IPS DF 19.7 (cell line): ENCODE data around the gene MDM2.
"Not testable (repeated sequence)": the region's sequence is repeated elsewhere in the genome, so short reads cannot be mapped to it uniquely, and the experiment has no call there.

Source experiments
- DNase-seq: peaks from one replicate; pipeline ENCODE4 v3.0.0-alpha.2; 2013; ENCODE audit warnings: low read depth, low spot score

MDM2 gene

GRCh38 chr12:68825569-68826217 lies 17.7 kb downstream of the MDM2 start:
- DNase-seq, result no peak

- no peak for DNase-seq
These were observed 20.1 kb downstream of the MDM2 start for GRCh38 chr12:68827895-68828671.

DNA sequence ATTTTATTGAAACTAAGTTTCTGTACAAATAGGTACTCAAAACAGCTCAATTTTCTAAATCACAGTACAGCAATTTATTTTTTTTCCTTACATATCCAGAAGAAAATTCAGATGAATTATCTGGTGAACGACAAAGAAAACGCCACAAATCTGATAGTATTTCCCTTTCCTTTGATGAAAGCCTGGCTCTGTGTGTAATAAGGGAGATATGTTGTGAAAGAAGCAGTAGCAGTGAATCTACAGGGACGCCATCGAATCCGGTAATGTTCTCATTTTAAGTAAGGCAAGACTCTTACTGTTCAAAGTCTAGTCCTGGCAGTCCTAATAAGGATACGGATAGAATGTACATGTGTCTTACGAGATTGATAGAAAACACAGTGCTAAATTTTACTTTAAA lies 20.7 kb downstream of the MDM2 start:
- DNase-seq, result no peak

- DNase-seq, result no peak
These were observed 23.3 kb downstream of the MDM2 start for GRCh38 chr12:68831272-68831671.

- DNase-seq, result no peak
These were observed 23.9 kb downstream of the MDM2 start for GRCh38 chr12:68831751-68832503.

DNA sequence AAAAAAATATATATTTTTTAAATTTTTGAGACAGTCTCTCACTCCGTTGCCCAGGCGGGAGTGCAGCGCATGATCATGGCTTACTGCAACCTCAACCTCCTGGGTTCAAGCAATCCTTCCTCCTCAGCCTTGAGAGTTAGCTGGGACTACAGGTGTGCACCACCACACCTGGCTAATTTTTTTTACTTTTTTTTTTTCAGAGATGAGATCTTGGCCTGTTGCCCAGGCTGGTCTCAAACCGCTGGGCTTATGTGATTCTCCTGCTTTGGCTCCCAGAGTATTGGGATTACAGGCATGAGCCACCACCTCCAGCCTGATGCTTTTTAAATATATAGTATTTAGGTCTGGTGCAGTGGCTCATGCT lies 24.5 kb downstream of the MDM2 start:
- DNase-seq, result no peak

DNA sequence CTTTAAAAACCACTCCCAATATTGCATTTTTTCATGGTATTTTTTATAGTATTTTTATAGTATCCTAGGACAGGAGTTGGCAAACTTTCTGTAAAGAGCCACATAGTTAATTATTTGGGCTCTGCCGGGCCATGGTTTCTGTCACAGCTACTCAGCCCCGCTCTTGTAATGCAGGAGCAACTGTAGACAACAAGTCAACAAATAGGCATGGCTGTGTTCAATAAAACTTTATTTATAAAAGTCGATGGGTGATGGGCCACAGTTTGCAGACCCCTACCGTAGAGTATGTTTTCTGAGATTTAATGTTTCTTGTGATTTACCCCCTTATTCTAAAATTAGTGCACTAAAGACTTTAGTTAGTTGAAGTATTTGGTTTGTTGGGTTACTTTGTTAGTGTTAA lies 25.5 kb downstream of the MDM2 start:
- no peak for DNase-seq

GRCh38 chr12:68835333-68835908 lies 27.4 kb downstream of the MDM2 start:
- no peak for DNase-seq

- no peak for DNase-seq
These were observed 29.2 kb downstream of the MDM2 start for GRCh38 chr12:68837215-68837614.

DNA sequence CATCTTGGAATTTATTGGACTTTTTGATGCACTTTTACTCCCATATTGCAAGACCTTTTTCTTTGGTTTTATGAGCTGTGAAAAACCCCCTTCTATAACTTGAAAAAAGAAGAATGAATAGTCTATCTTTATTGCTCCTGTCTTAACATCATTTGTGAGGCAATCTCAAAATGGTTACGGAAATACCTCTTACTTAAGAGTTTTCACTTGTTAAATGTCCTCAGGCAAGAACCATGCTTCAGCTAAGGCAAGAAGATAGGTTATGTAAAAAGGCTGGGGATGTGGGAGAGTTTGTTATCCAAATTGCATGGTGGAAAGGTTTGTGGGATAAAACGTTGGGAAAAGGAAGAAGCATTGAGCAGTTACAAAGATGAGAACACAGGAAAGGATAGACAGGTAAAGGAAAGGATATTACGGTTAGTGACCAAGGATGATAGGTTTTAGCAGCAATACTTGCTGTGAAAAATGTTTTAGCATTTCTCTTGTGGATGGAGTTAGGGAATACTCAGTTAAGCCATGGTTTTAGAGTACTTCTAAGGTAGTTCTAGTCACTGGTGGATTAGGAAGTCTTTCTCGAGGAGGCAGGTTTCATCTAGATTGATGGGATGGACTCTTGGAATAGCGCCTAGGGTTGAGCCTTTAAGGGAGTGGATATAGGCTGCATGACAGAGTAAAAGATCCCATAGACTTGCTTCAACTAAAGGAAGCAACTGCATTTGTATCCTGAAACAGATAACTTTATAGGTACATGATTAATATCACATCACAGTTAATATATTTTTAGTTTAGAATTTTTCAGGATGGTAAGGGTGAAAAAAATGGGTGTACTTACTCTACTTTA lies 30.3 kb downstream of the MDM2 start:
- no peak for DNase-seq

DNA sequence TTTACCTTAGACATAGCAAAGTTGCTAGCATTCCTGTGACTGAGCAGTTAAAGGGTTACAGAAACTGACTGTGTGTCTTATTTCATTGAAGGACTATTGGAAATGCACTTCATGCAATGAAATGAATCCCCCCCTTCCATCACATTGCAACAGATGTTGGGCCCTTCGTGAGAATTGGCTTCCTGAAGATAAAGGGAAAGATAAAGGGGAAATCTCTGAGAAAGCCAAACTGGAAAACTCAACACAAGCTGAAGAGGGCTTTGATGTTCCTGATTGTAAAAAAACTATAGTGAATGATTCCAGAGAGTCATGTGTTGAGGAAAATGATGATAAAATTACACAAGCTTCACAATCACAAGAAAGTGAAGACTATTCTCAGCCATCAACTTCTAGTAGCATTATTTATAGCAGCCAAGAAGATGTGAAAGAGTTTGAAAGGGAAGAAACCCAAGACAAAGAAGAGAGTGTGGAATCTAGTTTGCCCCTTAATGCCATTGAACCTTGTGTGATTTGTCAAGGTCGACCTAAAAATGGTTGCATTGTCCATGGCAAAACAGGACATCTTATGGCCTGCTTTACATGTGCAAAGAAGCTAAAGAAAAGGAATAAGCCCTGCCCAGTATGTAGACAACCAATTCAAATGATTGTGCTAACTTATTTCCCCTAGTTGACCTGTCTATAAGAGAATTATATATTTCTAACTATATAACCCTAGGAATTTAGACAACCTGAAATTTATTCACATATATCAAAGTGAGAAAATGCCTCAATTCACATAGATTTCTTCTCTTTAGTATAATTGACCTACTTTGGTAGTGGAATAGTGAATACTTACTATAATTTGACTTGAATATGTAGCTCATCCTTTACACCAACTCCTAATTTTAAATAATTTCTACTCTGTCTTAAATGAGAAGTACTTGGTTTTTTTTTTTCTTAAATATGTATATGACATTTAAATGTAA lies 31.5 kb downstream of the MDM2 start:
- no peak for DNase-seq

- DNase-seq, result not testable (repeated sequence)
These were observed 33.2 kb downstream of the MDM2 start for GRCh38 chr12:68841175-68841574.

- no peak for DNase-seq
These were observed 33.7 kb downstream of the MDM2 start for GRCh38 chr12:68841717-68842116.

- DNase-seq, result no peak
These were observed 34.1 kb downstream of the MDM2 start for GRCh38 chr12:68842123-68842522.

DNA sequence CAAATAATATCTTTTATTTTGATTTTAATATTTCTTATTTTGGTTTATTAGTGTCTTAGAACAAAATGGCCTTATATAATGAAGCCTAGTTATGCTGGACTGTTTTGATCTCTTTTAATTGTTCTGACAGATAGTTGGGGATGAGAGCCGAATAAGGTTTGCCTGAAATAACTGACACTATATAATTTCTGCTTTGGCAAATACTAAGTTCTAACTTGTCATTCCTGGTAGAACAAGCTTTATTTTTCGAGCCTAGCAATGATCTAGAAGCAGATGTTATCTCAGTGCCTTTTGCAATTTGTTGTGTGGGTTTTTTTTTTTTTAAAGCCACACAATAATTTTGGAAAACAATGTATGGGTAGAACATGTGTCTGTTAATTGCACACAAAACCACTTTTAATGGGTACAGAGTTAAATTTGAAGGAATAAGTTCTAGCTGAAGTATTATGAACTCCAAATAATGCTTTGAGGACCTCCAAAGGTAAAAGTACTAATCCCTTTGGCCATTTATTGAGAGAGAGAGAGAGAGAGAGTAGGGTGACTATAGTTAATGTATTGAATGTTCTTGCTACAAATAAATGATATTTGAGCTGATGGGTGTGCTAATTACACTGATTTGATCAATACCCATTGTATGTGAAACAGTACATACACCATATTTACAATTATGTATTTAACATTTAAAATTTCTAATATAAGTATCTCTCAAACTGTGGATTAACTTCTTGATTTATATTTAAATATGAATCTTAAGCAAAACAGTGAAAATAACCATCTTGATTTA lies 35.0 kb downstream of the MDM2 start:
- DNase-seq, result no peak

- DNase-seq, result no peak
These were observed 36.4 kb downstream of the MDM2 start for GRCh38 chr12:68844318-68844745.

GRCh38 chr12:68844788-68845695 lies 37.1 kb downstream of the MDM2 start:
- DNase-seq, result no peak

DNA sequence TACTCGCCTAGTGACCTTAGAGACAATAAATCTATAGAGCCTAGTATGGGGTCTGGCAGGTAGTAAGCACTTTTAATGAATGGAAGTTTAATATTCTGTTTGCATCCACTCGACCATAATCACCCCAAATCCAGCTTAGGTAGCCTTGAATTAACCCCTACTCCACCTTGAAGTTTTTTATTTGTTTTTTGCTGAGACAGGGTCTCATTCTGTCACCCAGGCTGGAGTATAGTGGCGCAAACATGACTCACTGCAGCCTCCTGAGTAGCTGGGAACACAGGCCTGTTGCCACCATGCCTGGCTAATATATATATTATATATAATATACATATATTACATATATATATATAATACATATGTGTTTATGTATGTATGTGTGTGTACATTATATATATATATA lies 38.8 kb downstream of the MDM2 start:
- no peak for DNase-seq
